Neural cell (in vitro differentiated cells): Measurements from ENCODE around the gene PPP3CA.

Experiments
- CTCF ChIP-seq: fragments of 450-650 bp; IDR thresholded peaks from 2 replicates; pipeline ENCODE4 v1.5.1; 2014; ENCODE audit warnings: antibody characterized with exemption, mild to moderate bottlenecking, moderate library complexity; ENCODE audit not compliant: poor library complexity, severe bottlenecking
- EP300 ChIP-seq: fragments of 450-650 bp; conservative IDR thresholded peaks from 2 replicates; pipeline ENCODE4 v1.6.1; 2014; ENCODE audit warnings: antibody characterized with exemption, mild to moderate bottlenecking, moderate library complexity; ENCODE audit not compliant: poor library complexity, severe bottlenecking
- EZH2 ChIP-seq: fragments of 200-600, 300-800 bp; shearing (Covaris generic), sonication (generic); IDR thresholded peaks from 2 replicates; pipeline ENCODE4 v1.6.1; 2014; ENCODE audit warnings: antibody characterized with exemption, low read length, borderline replicate concordance, mild to moderate bottlenecking; ENCODE audit not compliant: insufficient read depth, poor library complexity, severe bottlenecking
- POLR2AphosphoS5 ChIP-seq: IDR thresholded peaks from 2 replicates; pipeline ENCODE4 v1.6.1; 2012
- RAD21 ChIP-seq: fragments of 450-650 bp; conservative IDR thresholded peaks from 2 replicates; pipeline ENCODE4 v1.6.1; 2014; ENCODE audit warnings: antibody characterized with exemption, mild to moderate bottlenecking, moderate library complexity
- REST ChIP-seq: IDR thresholded peaks from 2 replicates; pipeline ENCODE4 v1.6.1; 2012; ENCODE audit warnings: borderline replicate concordance
- SMC3 ChIP-seq: fragments of 450-650 bp; conservative IDR thresholded peaks from 2 replicates; pipeline ENCODE4 v1.6.1; 2014; ENCODE audit warnings: antibody characterized with exemption, mild to moderate bottlenecking, moderate library complexity; ENCODE audit not compliant: poor library complexity

GRCh38 chr4:101218346-101218745, 129.0 kb downstream of the PPP3CA start:
- TF ChIP-seq CTCF = no peak
- TF ChIP-seq EZH2 = no peak
- TF ChIP-seq POLR2AphosphoS5 = no peak
- TF ChIP-seq RAD21 = no peak
- TF ChIP-seq REST = no peak
- TF ChIP-seq SMC3 = no peak
- no peak for TF ChIP-seq EP300
